WTC11 (cell line): ENCODE results near the gene ESYT3. TPM values are rescaled to one million over a fixed set of nuclear protein-coding genes. Genes with fewer than 3 reads are reported as not detected.

Experiments
- ATAC-seq: fragments of 200-7000 bp; cut with Tn5 transposase; 2 replicates; pipeline ENCODE4 v1.10.0; 2021; ENCODE audit warnings: mild to moderate bottlenecking, moderate library complexity
- CTCF ChIA-PET: fragments of 300-600 bp; sonication (Branson Sonifier 250); formaldehyde crosslinking; loops from one replicate; lab custom pipeline; 2021; ENCODE audit warnings: antibody characterized with exemption; lab: Charles Lee
- POLR2A ChIA-PET: fragments of 350-600 bp; sonication (Branson Sonifier 250); formaldehyde crosslinking; loops from one replicate; lab custom pipeline; 2021; ENCODE audit warnings: antibody characterized with exemption; lab: Charles Lee
- DNase-seq: peaks from one replicate; pipeline ENCODE4 v3.0.0; 2021; ENCODE audit warnings: low spot score
- H3K27ac Mint-ChIP-seq: 2 replicates; pipeline ENCODE4 v1.8.0; 2021; ENCODE audit warnings: mixed read lengths
- H3K27me3 Mint-ChIP-seq: 2 replicates; pipeline ENCODE4 v1.8.0; 2021; ENCODE audit warnings: low read depth, mild to moderate bottlenecking, moderate library complexity, mixed read lengths
- H3K36me3 Mint-ChIP-seq: 2 replicates; pipeline ENCODE4 v1.8.0; 2021; ENCODE audit warnings: mixed read lengths
- H3K4me1 Mint-ChIP-seq: 2 replicates; pipeline ENCODE4 v1.8.0; 2022; ENCODE audit warnings: mixed read lengths
- H3K4me3 Mint-ChIP-seq: 2 replicates; pipeline ENCODE4 v1.8.0; 2021; ENCODE audit warnings: mild to moderate bottlenecking, moderate library complexity, mixed read lengths
- H3K9me3 Mint-ChIP-seq: 2 replicates; pipeline ENCODE4 v1.8.0; 2021; ENCODE audit warnings: mixed read lengths
- ATF1 ChIP-seq: sonication (generic); formaldehyde crosslinking; IDR thresholded peaks from 2 replicates; pipeline ENCODE4 v1.8.1; 2023; ENCODE audit warnings: mild to moderate bottlenecking, moderate library complexity, missing genetic modification reagents
- CBFB ChIP-seq: sonication (generic); formaldehyde crosslinking; IDR thresholded peaks from 2 replicates; pipeline ENCODE4 v1.8.1; 2022; ENCODE audit warnings: mild to moderate bottlenecking, low read depth, missing genetic modification reagents
- CDX4 ChIP-seq: fragments of 250-450 bp; sonication (Bioruptor Pico); IDR thresholded peaks from 2 replicates; pipeline ENCODE4 v1.9.0; 2021; ENCODE audit warnings: moderate library complexity, mild to moderate bottlenecking, inconsistent platforms, borderline replicate concordance
- CREB1 ChIP-seq: sonication (generic); formaldehyde crosslinking; IDR thresholded peaks from 2 replicates; pipeline ENCODE4 v1.8.0; 2023; ENCODE audit warnings: mild to moderate bottlenecking, missing genetic modification reagents
- E2F5 ChIP-seq: sonication (generic); formaldehyde crosslinking; IDR thresholded peaks from 2 replicates; pipeline ENCODE4 v1.8.1; 2022; ENCODE audit warnings: mild to moderate bottlenecking, moderate library complexity, missing genetic modification reagents
- ELF4 ChIP-seq: sonication (generic); formaldehyde crosslinking; IDR thresholded peaks from 2 replicates; pipeline ENCODE4 v1.8.1; 2022; ENCODE audit warnings: low read depth, mild to moderate bottlenecking, moderate library complexity, missing genetic modification reagents
- EMX1 ChIP-seq: fragments of 250-450 bp; sonication (Bioruptor Pico); IDR thresholded peaks from 2 replicates; pipeline ENCODE4 v1.8.0; 2021; ENCODE audit warnings: mild to moderate bottlenecking
- ESRRA ChIP-seq: sonication (generic); formaldehyde crosslinking; IDR thresholded peaks from 2 replicates; pipeline ENCODE4 v1.8.1; 2022; ENCODE audit warnings: mild to moderate bottlenecking, missing genetic modification reagents, borderline replicate concordance
- GABPB1 ChIP-seq: sonication (generic); formaldehyde crosslinking; IDR thresholded peaks from 2 replicates; pipeline ENCODE4 v1.8.1; 2023; ENCODE audit warnings: mild to moderate bottlenecking, missing genetic modification reagents
- GRHL2 ChIP-seq: fragments of 250-450 bp; sonication (Bioruptor Pico); IDR thresholded peaks from 2 replicates; pipeline ENCODE4 v1.8.0; 2022; ENCODE audit warnings: mild to moderate bottlenecking, moderate library complexity; ENCODE audit not compliant: insufficient replicate concordance, severe bottlenecking
- HMGA2 ChIP-seq: fragments of 250-450 bp; sonication (Bioruptor Pico); IDR thresholded peaks from 2 replicates; pipeline ENCODE4 v1.4.0; 2021; ENCODE audit warnings: mild to moderate bottlenecking, moderate library complexity
- OVOL2 ChIP-seq: fragments of 250-450 bp; sonication (Bioruptor Pico); IDR thresholded peaks from 2 replicates; pipeline ENCODE4 v1.9.0; 2021; ENCODE audit warnings: mild to moderate bottlenecking, borderline replicate concordance
- PRRX2 ChIP-seq: fragments of 250-450 bp; sonication (Bioruptor Pico); IDR thresholded peaks from 2 replicates; pipeline ENCODE4 v1.8.0; 2021; ENCODE audit warnings: mild to moderate bottlenecking
- TP53 ChIP-seq: sonication (generic); formaldehyde crosslinking; IDR thresholded peaks from 2 replicates; pipeline ENCODE4 v1.8.1; 2023; ENCODE audit warnings: mild to moderate bottlenecking, missing genetic modification reagents
- USF1 ChIP-seq: sonication (generic); formaldehyde crosslinking; IDR thresholded peaks from 2 replicates; pipeline ENCODE4 v1.8.0; 2022; ENCODE audit warnings: mild to moderate bottlenecking, missing genetic modification reagents
- ZBTB21 ChIP-seq: sonication (generic); formaldehyde crosslinking; IDR thresholded peaks from 2 replicates; pipeline ENCODE4 v1.8.1; 2023; ENCODE audit warnings: mild to moderate bottlenecking, missing genetic modification reagents, borderline replicate concordance
- ZNF138 ChIP-seq: sonication (generic); formaldehyde crosslinking; conservative IDR thresholded peaks from 2 replicates; pipeline ENCODE4 v1.8.1; 2022; ENCODE audit warnings: mild to moderate bottlenecking, moderate library complexity, missing genetic modification reagents
- ZNF219 ChIP-seq: sonication (generic); formaldehyde crosslinking; IDR thresholded peaks from 2 replicates; pipeline ENCODE4 v1.8.0; 2023; ENCODE audit warnings: missing genetic modification reagents, mild to moderate bottlenecking, borderline replicate concordance
- ZNF232 ChIP-seq: sonication (generic); formaldehyde crosslinking; IDR thresholded peaks from 2 replicates; pipeline ENCODE4 v1.8.0; 2022; ENCODE audit warnings: mild to moderate bottlenecking, missing genetic modification reagents
- ZNF263 ChIP-seq: sonication (generic); formaldehyde crosslinking; IDR thresholded peaks from 2 replicates; pipeline ENCODE4 v1.8.1; 2022; ENCODE audit warnings: low read depth, mild to moderate bottlenecking, moderate library complexity, missing genetic modification reagents
- ZNF396 ChIP-seq: fragments of 250-450 bp; sonication (Bioruptor Pico); IDR thresholded peaks from 2 replicates; pipeline ENCODE4 v1.8.0; 2021; ENCODE audit warnings: mild to moderate bottlenecking, moderate library complexity, borderline replicate concordance
- ZNF671 ChIP-seq: fragments of 250-450 bp; sonication (Bioruptor Pico); IDR thresholded peaks from 2 replicates; pipeline ENCODE4 v1.8.0; 2021; ENCODE audit warnings: mild to moderate bottlenecking
- total RNA-seq: library from RNA; stranded (reverse); gene quantifications from 3 replicates; pipeline ENCODE4 v1.2.3, GENCODE V29; 2021
- TF ChIP-seq, protein P1 (sequence below): fragments of 250-450 bp; sonication (Bioruptor Pico); IDR thresholded peaks from 2 replicates; pipeline ENCODE4 v1.9.0; 2021; ENCODE audit warnings: mild to moderate bottlenecking
- TF ChIP-seq, protein P2 (sequence below): sonication (generic); formaldehyde crosslinking; conservative IDR thresholded peaks from 2 replicates; pipeline ENCODE4 v1.8.1; 2022; ENCODE audit warnings: mild to moderate bottlenecking, missing genetic modification reagents
- TF ChIP-seq, protein P3 (sequence below): fragments of 250-450 bp; sonication (Bioruptor Pico); conservative IDR thresholded peaks from 2 replicates; pipeline ENCODE4 v1.9.0; 2021; ENCODE audit warnings: mild to moderate bottlenecking
- TF ChIP-seq, protein P4 (sequence below): fragments of 250-450 bp; sonication (Bioruptor Pico); IDR thresholded peaks from 2 replicates; pipeline ENCODE4 v1.9.0; 2021; ENCODE audit warnings: mild to moderate bottlenecking

ESYT3 gene
- total RNA-seq, 1 experiment from 2014 or later, result 6.4 TPM

DNA sequence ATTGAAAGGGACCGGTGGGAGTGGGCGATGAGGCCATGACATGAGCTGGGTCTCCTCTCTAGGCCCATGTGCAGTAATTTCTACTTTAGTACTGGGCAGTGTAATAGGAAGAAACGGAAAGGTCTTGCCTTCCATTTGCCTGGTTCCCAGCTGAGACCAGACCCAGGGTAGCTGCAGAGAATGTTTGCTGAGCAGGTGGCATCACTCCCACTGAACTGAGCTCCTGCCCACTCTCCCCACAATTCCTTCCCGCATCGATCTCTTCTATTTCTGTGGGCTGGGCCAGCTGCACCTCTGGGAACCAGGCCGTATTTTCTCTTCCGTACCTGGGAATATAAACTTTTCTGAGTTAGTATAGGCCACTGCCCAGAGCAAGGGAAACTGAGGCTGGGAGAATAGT, 15.8 kb downstream of the ESYT3 start:
- ChIA-PET CTCF (interaction anchor here (1.0 to 2.8 kb wide), 8 partner anchors 9 to 486 kb away, joined by 3 to 13 read pairs (median 6); no protein-coding TSS in a partner anchor), POLR2A (no interaction called here)
- no peak overlapping the region for H3K27ac Mint-ChIP-seq
- DNase-seq, result no peak
- H3K9me3 Mint-ChIP-seq, result no peaks in the 10 kb centered on the region
- H3K4me1 Mint-ChIP-seq, result peaks cover 5% of the 10 kb centered on the region; the same call in 1 of the 2 replicates
- H3K4me3 Mint-ChIP-seq, result no peak overlapping the region
- TF ChIP-seq ZNF219 (CRISPR knock-in tag) (no peak), GABPB1 (no peak), ZNF232 (CRISPR knock-in tag) (no peak), PRRX2 (no peak), ZNF396 (CRISPR knock-in tag) (no peak), CDX4 (CRISPR knock-in tag) (no peak), ATF1 (CRISPR knock-in tag) (no peak), GRHL2 (CRISPR knock-in tag) (no peak), E2F5 (no peak), CREB1 (CRISPR knock-in tag) (no peak), ZNF671 (no peak)
- TF ChIP-seq, protein P1, sequence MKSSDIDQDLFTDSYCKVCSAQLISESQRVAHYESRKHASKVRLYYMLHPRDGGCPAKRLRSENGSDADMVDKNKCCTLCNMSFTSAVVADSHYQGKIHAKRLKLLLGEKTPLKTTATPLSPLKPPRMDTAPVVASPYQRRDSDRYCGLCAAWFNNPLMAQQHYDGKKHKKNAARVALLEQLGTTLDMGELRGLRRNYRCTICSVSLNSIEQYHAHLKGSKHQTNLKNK (CRISPR knock-in tag), result no peak
- H3K27me3 Mint-ChIP-seq, result no peaks in the 10 kb centered on the region
- no peaks in the 10 kb centered on the region for H3K36me3 Mint-ChIP-seq
- ATAC-seq, result no peak

- ChIA-PET CTCF (interaction anchor here (0.7 to 2.8 kb wide), 9 partner anchors 9 to 485 kb away, joined by 3 to 13 read pairs (median 5); no protein-coding TSS in a partner anchor), POLR2A (no interaction called here)
- Mint-ChIP-seq H3K27me3 (no peaks in the 10 kb centered on the region), H3K36me3 (0 out of 2 replicates have a peak, but pooled peaks cover 3% of the 10 kb centered on the region), H3K9me3 (no peaks in the 10 kb centered on the region), H3K4me1 (peaks cover 5% of the 10 kb centered on the region; the same call in 1 of the 2 replicates), H3K4me3 (no peak overlapping the region), H3K27ac (no peak overlapping the region)
- DNase-seq (no peak), ATAC-seq (peak; percentile 47)
- TF ChIP-seq ESRRA (no peak), ZBTB21 (CRISPR knock-in tag) (no peak), ZNF138 (CRISPR knock-in tag) (no peak), OVOL2 (CRISPR knock-in tag) (no peak), HMGA2 (CRISPR knock-in tag) (no peak), CBFB (CRISPR knock-in tag) (no peak), ELF4 (no peak), ZNF671 (no peak), EMX1 (CRISPR knock-in tag) (no peak), USF1 (CRISPR knock-in tag) (no peak), TP53 (CRISPR knock-in tag) (no peak), ZNF263 (CRISPR knock-in tag) (no peak)
- TF ChIP-seq, protein P2, sequence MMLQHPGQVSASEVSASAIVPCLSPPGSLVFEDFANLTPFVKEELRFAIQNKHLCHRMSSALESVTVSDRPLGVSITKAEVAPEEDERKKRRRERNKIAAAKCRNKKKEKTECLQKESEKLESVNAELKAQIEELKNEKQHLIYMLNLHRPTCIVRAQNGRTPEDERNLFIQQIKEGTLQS (CRISPR knock-in tag), result no peak
- TF ChIP-seq, protein P3, sequence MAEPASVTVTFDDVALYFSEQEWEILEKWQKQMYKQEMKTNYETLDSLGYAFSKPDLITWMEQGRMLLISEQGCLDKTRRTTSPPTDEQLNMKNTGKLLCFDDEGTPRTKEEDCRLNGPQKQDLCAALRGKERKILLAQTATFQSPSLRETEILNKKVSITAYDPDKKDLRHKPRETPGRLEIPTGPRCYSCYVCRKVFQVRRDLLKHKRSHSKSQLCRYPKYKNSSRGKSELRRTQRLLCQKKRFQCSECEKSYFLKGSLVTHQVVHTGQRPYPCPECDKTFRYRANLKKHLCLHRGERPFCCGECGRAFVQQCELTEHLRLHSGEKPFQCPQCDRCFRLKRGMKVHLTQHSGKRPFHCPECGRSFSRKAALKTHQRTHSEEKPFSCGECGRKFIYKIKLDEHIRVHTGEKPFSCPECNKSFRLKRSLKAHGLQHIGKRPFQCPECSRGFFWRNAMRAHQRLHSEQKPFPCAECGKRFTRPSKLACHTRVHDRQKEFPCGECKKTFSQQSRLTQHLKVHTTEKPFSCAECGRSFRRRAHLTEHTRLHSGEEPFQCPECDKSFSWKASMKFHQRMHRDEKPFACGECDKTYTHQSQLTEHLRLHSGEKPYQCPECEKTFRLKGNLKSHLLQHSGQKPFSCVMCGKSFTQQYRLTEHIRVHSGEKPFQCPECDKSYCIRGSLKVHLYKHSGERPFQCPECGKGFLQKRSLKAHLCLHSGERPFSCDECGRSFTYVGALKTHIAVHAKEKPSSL, result no peak
- TF ChIP-seq, protein P4, sequence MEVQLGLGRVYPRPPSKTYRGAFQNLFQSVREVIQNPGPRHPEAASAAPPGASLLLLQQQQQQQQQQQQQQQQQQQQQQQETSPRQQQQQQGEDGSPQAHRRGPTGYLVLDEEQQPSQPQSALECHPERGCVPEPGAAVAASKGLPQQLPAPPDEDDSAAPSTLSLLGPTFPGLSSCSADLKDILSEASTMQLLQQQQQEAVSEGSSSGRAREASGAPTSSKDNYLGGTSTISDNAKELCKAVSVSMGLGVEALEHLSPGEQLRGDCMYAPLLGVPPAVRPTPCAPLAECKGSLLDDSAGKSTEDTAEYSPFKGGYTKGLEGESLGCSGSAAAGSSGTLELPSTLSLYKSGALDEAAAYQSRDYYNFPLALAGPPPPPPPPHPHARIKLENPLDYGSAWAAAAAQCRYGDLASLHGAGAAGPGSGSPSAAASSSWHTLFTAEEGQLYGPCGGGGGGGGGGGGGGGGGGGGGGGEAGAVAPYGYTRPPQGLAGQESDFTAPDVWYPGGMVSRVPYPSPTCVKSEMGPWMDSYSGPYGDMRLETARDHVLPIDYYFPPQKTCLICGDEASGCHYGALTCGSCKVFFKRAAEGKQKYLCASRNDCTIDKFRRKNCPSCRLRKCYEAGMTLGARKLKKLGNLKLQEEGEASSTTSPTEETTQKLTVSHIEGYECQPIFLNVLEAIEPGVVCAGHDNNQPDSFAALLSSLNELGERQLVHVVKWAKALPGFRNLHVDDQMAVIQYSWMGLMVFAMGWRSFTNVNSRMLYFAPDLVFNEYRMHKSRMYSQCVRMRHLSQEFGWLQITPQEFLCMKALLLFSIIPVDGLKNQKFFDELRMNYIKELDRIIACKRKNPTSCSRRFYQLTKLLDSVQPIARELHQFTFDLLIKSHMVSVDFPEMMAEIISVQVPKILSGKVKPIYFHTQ (CRISPR knock-in tag), result no peak
Measured at GRCh38 chr3:138450704-138451424, 16.4 kb downstream of the ESYT3 start.
